RCC 7860 (cell line): ENCODE data around the gene APLP1.
"Not testable (repeated sequence)": the region's sequence is repeated elsewhere in the genome, so short reads cannot be mapped to it uniquely, and the experiment has no call there.

ENCODE experiments used
- DNase-seq: peaks from one replicate; pipeline ENCODE4 v3.0.0-alpha.2; 2015; ENCODE audit warnings: low spot score
- FAIRE-seq: peaks from 2 replicates; lab custom pipeline; 2012; peaks lifted over from hg19 to GRCh38; lab: Jason Lieb, UNC

The APLP1 gene

GRCh38 chr19:35868172-35868822, at the start of gene APLP1:
Gene APLP1 (plus strand): TSS chr19:35868574. CDS start chr19:35868637, 63 bp downstream.
- no peak for FAIRE-seq

GRCh38 chr19:35822579-35822978, 45.8 kb upstream of the APLP1 start:
- FAIRE-seq (no peak), DNase-seq (no peak)

More at GRCh38 chr19:35868172-35868822, at the start of gene APLP1:
- DNase-seq = no peak

GRCh38 chr19:35824150-35824549, 44.2 kb upstream of the APLP1 start:
- DNase-seq (no peak), FAIRE-seq (no peak)

GRCh38 chr19:35828692-35829301, 39.6 kb upstream of the APLP1 start:
- DNase-seq = no peak
- no peak for FAIRE-seq

GRCh38 chr19:35830986-35831385, 37.4 kb upstream of the APLP1 start:
- no peak for FAIRE-seq

GRCh38 chr19:35832054-35832453, 36.3 kb upstream of the APLP1 start:
- no peak for FAIRE-seq
- DNase-seq = no peak

More at GRCh38 chr19:35830986-35831385, 37.4 kb upstream of the APLP1 start:
- no peak for DNase-seq

- FAIRE-seq (no peak), DNase-seq (no peak)
Observed at GRCh38 chr19:35833972-35834371, 34.4 kb upstream of the APLP1 start.

GRCh38 chr19:35836096-35836495, 32.3 kb upstream of the APLP1 start:
- not testable (repeated sequence) for FAIRE-seq, DNase-seq

- DNase-seq = no peak
- FAIRE-seq = no peak
Observed at GRCh38 chr19:35841961-35842595, 26.3 kb upstream of the APLP1 start.

GRCh38 chr19:35842666-35843272, 25.6 kb upstream of the APLP1 start:
- no peak for DNase-seq
- no peak for FAIRE-seq

- DNase-seq (no peak), FAIRE-seq (no peak)
Observed at GRCh38 chr19:35843676-35844481, 24.5 kb upstream of the APLP1 start.

- FAIRE-seq = no peak
Observed at GRCh38 chr19:35844482-35845214, 23.7 kb upstream of the APLP1 start.

GRCh38 chr19:35845215-35846037, 22.9 kb upstream of the APLP1 start:
- FAIRE-seq (no peak), DNase-seq (no peak)

More at GRCh38 chr19:35844482-35845214, 23.7 kb upstream of the APLP1 start:
- no peak for DNase-seq

- DNase-seq (no peak), FAIRE-seq (no peak)
Observed at GRCh38 chr19:35846038-35846668, 22.2 kb upstream of the APLP1 start.

GRCh38 chr19:35847911-35848310, 20.5 kb upstream of the APLP1 start:
- no peak for FAIRE-seq
- DNase-seq = no peak

- FAIRE-seq = no peak
- no peak for DNase-seq
Observed at GRCh38 chr19:35848486-35848885, 19.9 kb upstream of the APLP1 start.

- no peak for DNase-seq
- FAIRE-seq = no peak
Observed at GRCh38 chr19:35848919-35849505, 19.4 kb upstream of the APLP1 start.

GRCh38 chr19:35851213-35852028, 17.0 kb upstream of the APLP1 start:
- DNase-seq = no peak
- FAIRE-seq = no peak
